PC-3 (cell line): Measurements from ENCODE around the gene TGFB1. TPM values are rescaled to one million over a fixed set of nuclear protein-coding genes. Genes with fewer than 3 reads are reported as not detected.

ENCODE experiments used
- ATAC-seq: fragments of 200-7000 bp; cut with Tn5 transposase; 2 replicates; pipeline ENCODE4 v1.9.1; 2020; ENCODE audit warnings: mild to moderate bottlenecking, moderate library complexity
- BruUV-seq: library from RNA; stranded (reverse); fragments of 400-500 nt; replicated peaks from 2 replicates; lab custom pipeline; 2021; lab: Mats Ljungman, UMichigan
- CTCF ChIA-PET: fragments of 300-600 bp; sonication (Branson Sonifier 250); formaldehyde crosslinking; loops from one replicate; lab custom pipeline; 2022; ENCODE audit warnings: antibody characterized with exemption; lab: Charles Lee
- POLR2A ChIA-PET: fragments of 300-600 bp; sonication (Branson Sonifier 250); formaldehyde crosslinking; loops from one replicate; lab custom pipeline; 2022; ENCODE audit warnings: antibody characterized with exemption; ENCODE audit not compliant: unreplicated experiment; lab: Charles Lee
- DNase-seq: peaks from one replicate; pipeline ENCODE4 v3.0.0-alpha.2; 2015
- H2AFZ ChIP-seq: fragments of 300-600 bp; sonication (generic); 2 replicates; pipeline ENCODE4 v1.6.0; 2016; ENCODE audit warnings: antibody characterized with exemption, low read length
- H3F3A ChIP-seq: fragments of 300-600 bp; sonication (generic); one replicate; pipeline ENCODE4 v1.6.0; 2017; ENCODE audit warnings: antibody characterized with exemption, low read length, control low read depth, mild to moderate bottlenecking; ENCODE audit not compliant: unreplicated experiment
- H3K27ac ChIP-seq: fragments of 300-600 bp; sonication (generic); 2 replicates; pipeline ENCODE4 v1.5.1; 2016; ENCODE audit warnings: mild to moderate bottlenecking, low read length
- H3K27me3 ChIP-seq: fragments of 300-600 bp; sonication (generic); 2 replicates; pipeline ENCODE4 v1.6.1; 2016; ENCODE audit warnings: low read length, mixed read lengths
- H3K36me3 ChIP-seq: fragments of 300-600 bp; sonication (generic); 2 replicates; pipeline ENCODE4 v1.6.1; 2016; ENCODE audit warnings: low read depth, mixed run types, low read length, mixed read lengths
- H3K4me1 ChIP-seq: fragments of 300-600 bp; sonication (generic); 2 replicates; pipeline ENCODE4 v1.5.1; 2016; ENCODE audit warnings: low read length; ENCODE audit not compliant: insufficient read depth
- H3K4me2 ChIP-seq: fragments of 300-600 bp; sonication (generic); 2 replicates; pipeline ENCODE4 v1.6.0; 2016; ENCODE audit warnings: low read length
- H3K4me3 ChIP-seq: fragments of 300-600 bp; sonication (generic); 2 replicates; pipeline ENCODE4 v1.5.1; 2016; ENCODE audit warnings: mild to moderate bottlenecking, low read length, mixed read lengths
- H3K79me2 ChIP-seq: fragments of 300-600 bp; sonication (generic); 2 replicates; pipeline ENCODE4 v1.6.1; 2017; ENCODE audit warnings: low read length, mixed read lengths
- H3K9ac ChIP-seq: fragments of 300-600 bp; sonication (generic); 2 replicates; pipeline ENCODE4 v1.6.0; 2016; ENCODE audit warnings: mild to moderate bottlenecking, low read length
- H3K9me2 ChIP-seq: fragments of 300-600 bp; sonication (generic); replicated peaks from 2 replicates; pipeline ENCODE4 v1.6.1; 2016; ENCODE audit warnings: mixed run types, low read length, mixed read lengths
- H3K9me3 ChIP-seq: fragments of 300-600 bp; sonication (generic); 2 replicates; pipeline ENCODE4 v1.6.1; 2016; ENCODE audit warnings: low read length, mixed read lengths
- H4K20me1 ChIP-seq: fragments of 300-600 bp; sonication (generic); 2 replicates; pipeline ENCODE4 v1.6.1; 2016; ENCODE audit warnings: low read length, mixed read lengths
- CTCF ChIP-seq: fragments of 300-600 bp; sonication (generic); conservative IDR thresholded peaks from 2 replicates; pipeline ENCODE4 v1.5.1; 2017; ENCODE audit warnings: antibody characterized with exemption, low read depth, mild to moderate bottlenecking, low read length
- EZH2 ChIP-seq: fragments of 300-600 bp; sonication (generic); IDR thresholded peaks from one replicate; pipeline ENCODE4 v1.6.1; 2017; ENCODE audit warnings: antibody characterized with exemption, mild to moderate bottlenecking, low read length; ENCODE audit not compliant: unreplicated experiment
- EZH2phosphoT487 ChIP-seq: fragments of 300-600 bp; sonication (generic); IDR thresholded peaks from 2 replicates; pipeline ENCODE4 v1.6.1; 2018; ENCODE audit warnings: mild to moderate bottlenecking, antibody characterized with exemption, low read length, borderline replicate concordance
- intact Hi-C: fragments of 100-400 bp; cut with micrococcal nuclease; formaldehyde crosslinking; loops from 2 replicates; pipeline ENCODE4 v1.9.0; 2023
- total RNA-seq: library from RNA; depleted of rRNA; stranded (reverse); fragments of >200 nt; gene quantifications from 2 replicates; pipeline ENCODE4 v1.2.3, GENCODE V29; 2014

Gene TGFB1
- total RNA-seq, 1 experiment from 2014 or later: 16.4 TPM

DNA sequence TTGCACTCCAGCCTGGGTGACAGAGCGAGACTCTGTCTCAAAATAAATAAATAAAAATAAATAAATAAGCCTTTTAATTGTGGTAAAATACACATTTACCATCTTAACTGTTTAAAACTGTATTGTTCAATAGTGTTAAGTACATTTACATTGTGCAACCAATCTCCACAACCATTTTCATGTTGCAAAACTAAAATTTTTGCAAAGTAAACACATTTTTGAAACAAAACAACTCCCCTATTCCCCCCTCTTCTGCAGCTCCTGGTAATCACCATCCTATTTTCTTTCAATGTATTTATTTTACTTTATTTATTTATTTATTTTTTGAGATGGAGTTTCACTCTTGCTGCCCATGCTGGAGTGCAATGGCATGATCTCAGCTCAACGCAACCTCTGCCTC is 16.0 kb upstream of the TGFB1 start:
- Histone ChIP-seq H2AFZ (no peak overlapping the region), H3K9me3 (no peaks in the 10 kb centered on the region), H3K4me2 (no peak overlapping the region), H3F3A (no peaks in the 10 kb centered on the region), H3K4me3 (no peak overlapping the region), H3K79me2 (peaks cover 10% of the 10 kb centered on the region), H3K9me2 (no peaks in the 10 kb centered on the region), H4K20me1 (no peaks in the 10 kb centered on the region), H3K36me3 (no peaks in the 10 kb centered on the region), H3K27me3 (no peaks in the 10 kb centered on the region), H3K27ac (no peak overlapping the region), H3K9ac (no peak overlapping the region), H3K4me1 (peaks cover 12% of the 10 kb centered on the region)
- ATAC-seq: no peak
- CTCF ChIA-PET: no interaction called here
- POLR2A ChIA-PET: no interaction called here
- DNase-seq: no peak
- no TSS peak for BruUV-seq
- intact Hi-C loops: no loop called here
- TF ChIP-seq EZH2phosphoT487 (no peak), CTCF (no peak), EZH2 (no peak)

DNA sequence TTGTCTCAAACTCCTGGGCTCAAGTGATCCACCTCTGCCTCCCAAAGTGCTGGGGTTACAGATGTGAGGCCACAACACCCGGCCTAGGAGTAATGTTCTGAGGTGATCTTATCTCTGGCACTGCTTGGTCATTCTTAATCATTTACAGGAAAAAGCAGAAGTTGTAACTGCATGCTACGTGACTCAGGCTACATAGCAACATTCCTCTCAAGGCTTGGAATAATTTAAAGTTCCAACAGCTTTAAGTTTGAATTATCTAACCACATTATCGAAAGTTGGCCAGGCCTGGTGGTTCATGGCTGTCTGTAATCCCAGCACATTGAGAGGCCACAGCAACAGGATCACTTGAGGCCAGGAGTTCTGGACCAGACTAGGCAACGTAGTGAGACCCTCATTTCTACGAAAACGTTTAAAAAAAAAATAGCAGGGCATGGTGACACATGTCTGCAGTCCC is 14.2 kb upstream of the TGFB1 start:
- Histone ChIP-seq H3K9me3 (no peaks in the 10 kb centered on the region), H3K27ac (peak overlapping the region; percentile 72), H3K27me3 (no peaks in the 10 kb centered on the region), H3K9ac (no peak overlapping the region), H3K4me3 (no peak overlapping the region), H3K4me1 (peaks cover 23% of the 10 kb centered on the region), H3F3A (no peaks in the 10 kb centered on the region), H4K20me1 (no peaks in the 10 kb centered on the region), H3K4me2 (peak overlapping the region; percentile 58), H3K36me3 (no peaks in the 10 kb centered on the region), H2AFZ (no peak overlapping the region), H3K79me2 (peaks cover 15% of the 10 kb centered on the region), H3K9me2 (no peaks in the 10 kb centered on the region)
- no TSS peak for BruUV-seq
- peak; percentile 46 for ATAC-seq
- no peak for TF ChIP-seq CTCF
- peak; percentile 78 for DNase-seq
- intact Hi-C loops: no loop called here
- POLR2A ChIA-PET: no interaction called here
- CTCF ChIA-PET: no interaction called here

- no peak overlapping the region for H3K4me3 ChIP-seq
- no peak overlapping the region for H3K4me2 ChIP-seq
- CTCF ChIA-PET: no interaction called here
- H2AFZ ChIP-seq: no peak overlapping the region
- no peak overlapping the region for H3K9ac ChIP-seq
- POLR2A ChIA-PET: interaction anchor here (0.6 to 0.7 kb wide), 2 partner anchors 28 to 752 kb away, joined by 10 to 32 read pairs; no protein-coding TSS in a partner anchor
- no TSS peak for BruUV-seq
- no peaks in the 10 kb centered on the region for H3K27me3 ChIP-seq
- no peak for DNase-seq
- peaks cover 30% of the 10 kb centered on the region for H3K4me1 ChIP-seq
- no peak overlapping the region for H3K27ac ChIP-seq
- H3K79me2 ChIP-seq: peaks cover 15% of the 10 kb centered on the region
- intact Hi-C loops: no loop called here
- H3K9me3 ChIP-seq: no peaks in the 10 kb centered on the region
- ATAC-seq: no peak
- TF ChIP-seq EZH2: no peak
- no peak for TF ChIP-seq EZH2phosphoT487
- no peak for TF ChIP-seq CTCF
- no peaks in the 10 kb centered on the region for H4K20me1 ChIP-seq
- no peaks in the 10 kb centered on the region for H3K9me2 ChIP-seq
- H3K36me3 ChIP-seq: no peaks in the 10 kb centered on the region
- H3F3A ChIP-seq: no peaks in the 10 kb centered on the region
Observed at GRCh38 chr19:41366089-41366488, 12.4 kb upstream of the TGFB1 start.
